Stimulated activated CD8-positive, alpha-beta memory T cell treated with anti-CD3 and anti-CD28 coated beads, Interleukin-12 subunit alpha, Interleukin-12 subunit beta, amount 100 ng/mL, for 4 hours (primary cell): ENCODE results near the gene SERTAD4.

Experiments
- DNase-seq: peaks from one replicate; pipeline ENCODE4 v3.0.0-alpha.2; 2020; ENCODE audit warnings: low read depth

Gene SERTAD4

GRCh38 chr1:210233216-210233494 lies 559 bp downstream of the SERTAD4 start:
- DNase-seq = no peak

- no peak for DNase-seq
Observed at GRCh38 chr1:210233495-210234328, 1.1 kb downstream of the SERTAD4 start.

- no peak for DNase-seq
Observed at GRCh38 chr1:210234329-210234757, 1.7 kb downstream of the SERTAD4 start.

- no peak for DNase-seq
Observed at GRCh38 chr1:210235363-210236053, 2.9 kb downstream of the SERTAD4 start.

GRCh38 chr1:210236386-210236839 lies 3.8 kb downstream of the SERTAD4 start:
- no peak for DNase-seq

GRCh38 chr1:210236840-210237409 lies 4.3 kb downstream of the SERTAD4 start:
- DNase-seq = no peak

GRCh38 chr1:210237479-210237878 lies 4.9 kb downstream of the SERTAD4 start:
- no peak for DNase-seq

- DNase-seq = no peak
Observed at GRCh38 chr1:210237981-210238380, 5.4 kb downstream of the SERTAD4 start.

GRCh38 chr1:210239349-210240111 lies 6.9 kb downstream of the SERTAD4 start:
- DNase-seq = no peak

GRCh38 chr1:210241121-210241520 lies 8.5 kb downstream of the SERTAD4 start:
- DNase-seq = no peak

GRCh38 chr1:210244746-210245367 lies 12.3 kb downstream of the SERTAD4 start:
- no peak for DNase-seq

GRCh38 chr1:210246447-210246846 lies 13.9 kb downstream of the SERTAD4 start:
- no peak for DNase-seq

- DNase-seq = no peak
Observed at GRCh38 chr1:210248341-210248740, 15.7 kb downstream of the SERTAD4 start.

- DNase-seq = no peak
Observed at GRCh38 chr1:210250665-210250997, 18.0 kb downstream of the SERTAD4 start.

GRCh38 chr1:210250998-210251679 lies 18.5 kb downstream of the SERTAD4 start:
- DNase-seq = no peak

GRCh38 chr1:210251680-210252490 lies 19.3 kb downstream of the SERTAD4 start:
- DNase-seq = no peak

- DNase-seq = no peak
Observed at GRCh38 chr1:210252621-210253051, 20.0 kb downstream of the SERTAD4 start.

- DNase-seq = no peak
Observed at GRCh38 chr1:210254298-210254697, 21.7 kb downstream of the SERTAD4 start.

GRCh38 chr1:210257698-210258529 lies 25.3 kb downstream of the SERTAD4 start:
- no peak for DNase-seq

- no peak for DNase-seq
Observed at GRCh38 chr1:210259561-210259960, 27.0 kb downstream of the SERTAD4 start.
